Activated T-cell treated with anti-CD3 and anti-CD28 coated beads, Interleukin-2, amount 50 U/mL, for 4 hours (primary cell): ENCODE measurements around the gene CCNE1. TPM values are rescaled to one million over a fixed set of nuclear protein-coding genes. Genes with fewer than 3 reads are reported as not detected.

Source experiments
- ATAC-seq, 2 donors: fragments of 200-7000 bp; cut with Tn5 transposase; one replicate each; pipeline ENCODE4 v1.10.0; 2021
- DNase-seq: peaks from one replicate; pipeline ENCODE4 v3.0.0-alpha.2; 2020
- H3K27me3 Mint-ChIP-seq: one replicate; pipeline ENCODE4 v1.8.0; 2021; ENCODE audit warnings: low read depth, mixed read lengths
- H3K36me3 Mint-ChIP-seq: one replicate; pipeline ENCODE4 v1.8.0; 2022; ENCODE audit warnings: mixed read lengths; ENCODE audit not compliant: insufficient read depth
- H3K4me1 Mint-ChIP-seq: one replicate; pipeline ENCODE4 v1.8.0; 2021; ENCODE audit warnings: low read depth, mixed read lengths
- H3K4me3 Mint-ChIP-seq: one replicate; pipeline ENCODE4 v1.8.0; 2021; ENCODE audit warnings: mild to moderate bottlenecking, moderate library complexity, mixed read lengths
- H3K9me3 Mint-ChIP-seq: one replicate; pipeline ENCODE4 v1.8.0; 2021; ENCODE audit warnings: mixed read lengths
- total RNA-seq, 3 donors: library from RNA; stranded (reverse); gene quantifications; one replicate each; pipeline ENCODE4 v1.2.1, GENCODE V29; 2021

The CCNE1 gene
- total RNA-seq = 10 to 100 TPM; 17.4 to 30.2 (median 26.7) TPM

DNA sequence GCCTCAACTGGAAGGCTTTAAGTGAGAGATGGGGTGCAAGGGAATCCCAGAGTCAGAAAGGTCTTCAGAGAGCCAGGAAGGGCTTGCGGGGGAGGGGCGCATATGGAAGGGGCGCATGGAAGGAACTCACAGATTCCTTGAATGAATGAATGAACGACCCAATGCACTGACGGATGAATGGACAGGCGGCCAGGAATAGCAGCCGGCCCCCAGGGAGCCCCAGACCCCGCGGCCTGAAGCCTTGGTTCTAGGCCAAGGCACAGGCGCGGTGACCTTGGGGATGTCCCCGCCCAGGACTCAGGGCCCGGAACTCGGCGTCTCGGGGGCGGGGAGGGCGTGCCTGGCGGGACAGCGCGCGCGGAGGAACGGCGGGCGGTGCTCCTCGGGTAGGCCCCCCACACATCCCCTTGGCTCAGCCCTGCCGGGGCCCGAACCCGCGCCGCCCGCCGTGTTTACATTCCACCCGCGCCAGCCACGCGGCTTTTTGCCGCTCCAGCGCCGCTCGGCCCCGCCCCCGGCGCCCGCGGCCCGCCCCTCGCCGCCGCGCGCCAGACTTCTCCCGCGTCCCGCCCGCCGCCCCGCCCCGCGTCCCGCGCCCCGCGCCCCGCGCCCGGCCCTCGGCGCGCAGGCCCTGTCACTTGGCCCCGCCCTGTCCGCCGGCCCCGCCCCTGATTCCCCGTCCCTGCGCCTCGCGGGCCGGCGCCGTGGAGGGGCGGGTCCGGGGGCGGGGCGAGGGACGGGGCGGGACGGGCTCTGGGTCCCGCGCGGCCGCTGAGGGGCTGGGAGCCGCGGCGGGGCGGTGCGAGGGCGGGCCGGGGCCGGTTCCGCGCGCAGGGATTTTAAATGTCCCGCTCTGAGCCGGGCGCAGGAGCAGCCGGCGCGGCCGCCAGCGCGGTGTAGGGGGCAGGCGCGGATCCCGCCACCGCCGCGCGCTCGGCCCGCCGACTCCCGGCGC, at the start of gene CCNE1:
Gene CCNE1 (plus strand): TSS at position 867 of the 955 bp plus-strand sequence. CDS start 565 bp downstream, outside the sequence.
- H3K4me3 Mint-ChIP-seq = peak within 1 kb of the TSS; percentile 88
- no peaks in the 10 kb centered on the region for H3K27me3 Mint-ChIP-seq
- H3K9me3 Mint-ChIP-seq = no peaks in the 10 kb centered on the region
- ATAC-seq = peak; percentile 94 to 95
- peak; percentile 95 for DNase-seq
- peaks cover 7% of the 10 kb centered on the region for H3K4me1 Mint-ChIP-seq
- no peaks in the 10 kb centered on the region for H3K36me3 Mint-ChIP-seq

DNA sequence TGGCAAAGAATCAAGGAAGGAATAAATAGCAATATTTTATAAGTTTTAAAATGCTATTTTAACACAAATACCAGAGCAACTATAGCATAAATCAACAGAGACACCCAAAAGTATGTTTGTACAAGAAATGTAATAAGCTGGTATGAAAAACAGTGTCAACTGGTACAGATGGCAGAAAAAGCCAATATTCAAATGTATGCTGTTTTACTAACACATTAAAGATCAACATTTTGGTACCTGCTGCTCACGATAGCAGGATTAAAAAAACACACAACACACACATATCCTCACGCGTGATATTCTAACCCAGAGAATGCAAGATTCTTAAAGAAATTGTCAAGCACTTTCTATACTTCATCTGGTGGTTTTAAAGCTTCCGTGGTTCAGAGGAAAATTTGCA, 48.6 kb upstream of the CCNE1 start:
- ATAC-seq = no peak
- no peak for DNase-seq
- no peak overlapping the region for H3K4me3 Mint-ChIP-seq
- no peaks in the 10 kb centered on the region for H3K36me3 Mint-ChIP-seq
- H3K27me3 Mint-ChIP-seq = peaks cover 2% of the 10 kb centered on the region
- H3K9me3 Mint-ChIP-seq = no peaks in the 10 kb centered on the region
- H3K4me1 Mint-ChIP-seq = no peaks in the 10 kb centered on the region

DNA sequence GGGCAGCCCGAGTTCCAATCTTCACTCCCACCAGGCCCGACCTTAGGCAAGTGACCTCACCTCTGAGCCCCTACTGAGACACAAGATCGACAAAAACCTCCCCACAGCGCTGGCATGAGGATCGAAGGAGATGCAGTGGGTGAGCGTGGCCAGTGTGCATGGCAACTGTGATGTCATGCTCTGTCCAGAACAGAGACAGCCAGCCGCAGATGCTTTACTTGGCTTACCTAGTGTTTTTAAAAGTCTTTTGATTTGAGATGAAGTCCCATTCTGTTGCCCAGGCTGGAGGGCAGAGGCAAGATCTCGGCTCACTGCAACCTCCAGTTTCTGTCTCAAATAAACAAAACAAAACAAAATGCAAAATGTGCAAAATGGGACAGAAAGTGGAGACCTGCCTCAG, 47.4 kb upstream of the CCNE1 start:
- Mint-ChIP-seq H3K36me3 (no peaks in the 10 kb centered on the region), H3K4me3 (no peak overlapping the region), H3K27me3 (peaks cover 2% of the 10 kb centered on the region), H3K4me1 (no peaks in the 10 kb centered on the region), H3K9me3 (no peaks in the 10 kb centered on the region)
- ATAC-seq = no peak
- no peak for DNase-seq

DNA sequence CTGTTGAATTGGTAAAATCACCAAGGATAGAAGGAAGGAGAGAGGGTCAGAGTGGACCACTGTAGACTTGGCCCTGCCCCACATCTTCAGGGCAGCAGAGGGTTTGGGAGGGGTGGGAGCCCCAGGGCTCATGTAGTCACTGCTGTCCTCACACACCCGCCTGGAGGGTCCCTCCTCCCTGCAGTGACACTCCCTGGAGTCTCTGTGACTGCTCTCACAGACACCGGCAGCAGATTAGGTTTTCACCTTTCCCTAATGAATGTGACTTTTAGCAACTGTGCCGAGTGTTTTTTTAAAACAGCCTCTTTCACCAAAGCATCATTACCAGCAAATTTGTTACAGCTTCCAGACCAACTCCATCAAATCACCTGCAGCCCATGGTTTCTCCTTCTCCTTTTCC, 45.7 kb upstream of the CCNE1 start:
- Mint-ChIP-seq H3K4me1 (no peaks in the 10 kb centered on the region), H3K4me3 (no peak overlapping the region), H3K36me3 (no peaks in the 10 kb centered on the region), H3K9me3 (no peaks in the 10 kb centered on the region), H3K27me3 (peaks cover 2% of the 10 kb centered on the region)
- ATAC-seq (no peak), DNase-seq (no peak)

DNA sequence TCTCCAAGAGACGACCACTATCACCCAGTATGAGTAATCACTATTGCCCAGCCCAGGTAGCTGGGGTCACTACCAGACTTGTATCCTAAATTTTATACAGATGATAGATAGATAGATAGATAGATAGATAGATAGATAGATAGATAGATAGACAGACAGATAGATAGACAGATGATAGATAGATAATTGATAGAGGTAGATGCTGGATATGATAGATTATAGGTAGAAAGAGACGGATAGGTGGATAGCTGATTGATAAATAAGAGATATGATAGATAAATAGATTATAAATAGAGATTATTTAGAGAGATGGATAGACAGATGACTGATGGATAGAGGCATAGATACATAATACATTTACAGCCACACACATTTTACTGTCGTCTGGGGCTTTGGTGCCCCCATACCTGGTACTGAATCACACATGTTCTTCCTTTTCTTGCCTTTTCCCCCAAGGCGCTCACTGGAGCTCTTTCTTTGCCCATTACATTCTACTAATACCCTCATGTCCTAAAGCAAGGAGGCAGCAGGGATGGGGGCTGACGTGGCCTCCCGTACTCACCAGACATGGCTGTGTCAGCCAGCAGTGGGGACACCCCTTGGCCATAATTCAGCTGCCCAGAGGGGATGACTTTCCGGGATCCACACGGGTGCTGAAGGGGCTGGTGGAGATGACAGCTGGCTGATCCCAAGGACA, 44.6 kb upstream of the CCNE1 start:
- no peaks in the 10 kb centered on the region for H3K27me3 Mint-ChIP-seq
- no peak overlapping the region for H3K4me3 Mint-ChIP-seq
- no peaks in the 10 kb centered on the region for H3K36me3 Mint-ChIP-seq
- no peak for DNase-seq
- H3K9me3 Mint-ChIP-seq = no peaks in the 10 kb centered on the region
- no peak for ATAC-seq
- no peaks in the 10 kb centered on the region for H3K4me1 Mint-ChIP-seq

DNA sequence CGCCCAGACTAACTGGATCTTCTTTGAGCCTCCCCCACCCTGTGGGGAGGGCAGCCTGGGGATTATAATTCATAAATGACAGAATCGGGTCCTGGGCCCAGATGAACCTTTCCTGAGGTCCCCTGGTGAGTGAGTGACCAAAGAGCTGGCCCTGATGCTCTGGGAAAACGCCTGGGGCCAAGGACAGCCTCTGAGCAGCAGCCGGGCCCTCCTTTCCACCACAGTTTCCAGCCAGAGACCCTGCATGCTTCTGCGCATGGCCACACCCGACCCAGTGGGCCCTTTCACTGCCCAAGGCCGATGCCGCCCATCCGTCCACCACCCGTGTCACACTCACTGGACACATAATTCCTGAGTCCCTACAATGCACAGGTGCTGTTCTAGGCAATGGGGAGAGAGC, 43.6 kb upstream of the CCNE1 start:
- no peaks in the 10 kb centered on the region for H3K27me3 Mint-ChIP-seq
- ATAC-seq (no peak), DNase-seq (no peak)
- H3K4me3 Mint-ChIP-seq = no peak overlapping the region
- no peaks in the 10 kb centered on the region for H3K4me1 Mint-ChIP-seq
- no peaks in the 10 kb centered on the region for H3K9me3 Mint-ChIP-seq
- no peaks in the 10 kb centered on the region for H3K36me3 Mint-ChIP-seq

DNA sequence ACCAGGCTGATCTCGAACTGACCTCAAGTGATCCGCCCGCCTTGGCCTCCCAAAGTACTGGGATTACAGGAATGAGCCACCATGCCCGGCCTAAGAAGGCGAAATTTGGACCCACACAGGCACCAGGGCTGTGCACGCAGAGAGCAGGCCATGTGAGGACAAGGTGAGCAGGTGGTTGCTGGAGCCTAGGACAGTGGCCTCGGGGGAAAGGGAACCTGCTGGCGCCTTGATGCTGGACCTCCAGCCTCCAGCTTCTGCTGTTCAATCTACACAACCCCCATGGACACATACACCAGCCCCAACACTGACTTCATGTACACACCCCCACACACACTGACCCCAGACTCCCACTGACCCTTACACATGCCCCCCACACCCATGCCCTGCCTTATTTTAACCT, 41.8 kb upstream of the CCNE1 start:
- H3K4me3 Mint-ChIP-seq = no peak overlapping the region
- H3K9me3 Mint-ChIP-seq = no peaks in the 10 kb centered on the region
- no peak for DNase-seq
- H3K36me3 Mint-ChIP-seq = no peaks in the 10 kb centered on the region
- no peak for ATAC-seq
- no peaks in the 10 kb centered on the region for H3K4me1 Mint-ChIP-seq
- no peaks in the 10 kb centered on the region for H3K27me3 Mint-ChIP-seq

DNA sequence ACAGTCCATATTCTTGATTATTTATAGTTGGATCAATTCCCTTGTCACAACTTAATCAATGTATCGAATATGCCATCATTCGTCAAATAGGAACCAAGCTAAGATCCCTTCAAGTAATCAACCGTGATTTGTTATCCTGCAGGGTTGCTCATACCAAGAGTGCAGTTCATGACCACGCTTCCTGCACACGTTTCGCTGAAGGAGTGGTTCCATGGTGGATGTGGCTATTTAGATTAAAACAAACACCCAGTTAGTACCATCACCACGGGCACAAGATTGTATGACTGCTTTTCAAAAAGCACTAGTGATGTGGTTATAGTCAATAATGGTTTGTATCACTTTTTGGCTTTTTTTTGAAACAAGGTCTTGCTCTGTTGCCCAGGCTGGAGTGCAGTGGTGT, 41.1 kb upstream of the CCNE1 start:
- no peak for ATAC-seq
- no peaks in the 10 kb centered on the region for H3K27me3 Mint-ChIP-seq

DNA sequence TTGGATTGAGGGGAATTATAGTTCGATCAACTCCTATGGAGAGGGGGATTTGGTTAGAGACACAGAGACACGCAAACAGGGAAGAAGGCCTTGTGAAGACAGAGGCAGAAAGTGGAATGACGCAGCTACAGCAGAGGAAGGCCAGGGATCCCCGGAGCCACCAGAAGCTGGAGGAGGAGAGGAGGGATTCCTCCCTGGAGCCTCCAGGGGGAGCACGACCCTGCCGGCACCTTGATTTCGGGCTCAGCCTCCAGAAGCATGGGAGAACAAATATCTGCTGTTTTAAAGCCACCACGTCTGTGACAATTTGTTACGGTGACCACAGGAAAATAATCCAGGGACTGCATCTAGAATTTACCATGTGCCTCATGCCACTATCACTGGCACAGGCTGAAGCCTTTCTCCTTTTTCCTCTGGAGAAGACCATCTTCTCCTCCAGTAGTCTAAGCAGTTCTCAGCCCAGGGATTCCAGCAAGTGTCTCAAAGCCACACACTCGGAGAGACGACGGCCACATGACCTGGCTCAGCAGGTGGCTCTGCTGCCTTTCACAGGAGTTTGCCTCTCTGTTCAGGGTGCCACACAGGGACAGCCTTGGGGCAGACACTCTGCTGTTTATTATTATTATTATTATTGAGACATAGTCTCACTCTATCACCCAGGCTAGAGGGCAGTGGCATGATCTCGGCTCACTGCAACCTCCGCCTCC, 39.9 kb upstream of the CCNE1 start:
- H3K36me3 Mint-ChIP-seq = no peaks in the 10 kb centered on the region
- no peaks in the 10 kb centered on the region for H3K27me3 Mint-ChIP-seq
- DNase-seq = peak; percentile 15
- no peaks in the 10 kb centered on the region for H3K4me1 Mint-ChIP-seq
- no peak overlapping the region for H3K4me3 Mint-ChIP-seq
- H3K9me3 Mint-ChIP-seq = no peaks in the 10 kb centered on the region
- peak; percentile 28 to 49 for ATAC-seq

More for the DNA sequence above, 41.1 kb upstream of the CCNE1 start:
- H3K36me3 Mint-ChIP-seq = no peaks in the 10 kb centered on the region
- no peak overlapping the region for H3K4me3 Mint-ChIP-seq
- DNase-seq = no peak
- no peaks in the 10 kb centered on the region for H3K4me1 Mint-ChIP-seq
- no peaks in the 10 kb centered on the region for H3K9me3 Mint-ChIP-seq

DNA sequence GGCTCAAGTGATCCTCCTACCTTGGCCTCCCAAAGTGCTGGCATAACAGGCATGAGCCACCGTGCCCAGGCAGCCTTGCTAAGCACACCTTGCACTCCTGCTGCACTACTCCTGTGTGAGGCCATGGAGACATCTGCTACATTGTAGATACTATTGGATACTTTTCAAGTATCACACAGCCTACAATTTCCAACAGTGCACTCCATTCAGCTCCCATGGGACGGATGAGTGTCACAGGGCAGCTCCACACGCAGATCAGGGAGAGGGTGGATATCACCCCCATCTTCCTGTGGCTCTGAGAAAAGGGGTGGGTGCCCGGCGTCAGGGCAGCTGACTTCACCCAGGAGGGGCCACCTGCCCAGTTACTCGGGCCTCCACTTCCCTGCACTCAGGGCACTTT, 39.1 kb upstream of the CCNE1 start:
- Mint-ChIP-seq H3K27me3 (no peaks in the 10 kb centered on the region), H3K9me3 (no peaks in the 10 kb centered on the region)
- no peak for ATAC-seq

DNA sequence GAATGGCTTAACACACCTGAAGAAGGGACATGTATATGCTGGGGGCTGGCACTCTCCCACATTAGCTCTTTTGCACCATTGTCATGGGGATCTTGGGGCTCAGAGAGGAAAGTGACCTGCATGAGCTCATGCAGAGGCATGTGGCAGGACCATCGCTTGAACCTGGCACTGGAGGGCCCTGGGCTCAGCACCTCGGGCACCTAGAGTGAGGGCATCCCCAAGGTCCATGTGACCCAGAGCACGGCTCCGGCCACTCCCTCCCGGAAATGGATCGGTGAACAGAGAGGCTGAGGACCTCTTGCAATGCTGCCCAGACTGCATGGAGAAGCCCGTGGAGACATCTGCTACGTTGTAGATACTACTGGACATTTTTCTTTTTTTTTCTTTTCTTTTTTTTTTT, 38.6 kb upstream of the CCNE1 start:
- Mint-ChIP-seq H3K9me3 (no peaks in the 10 kb centered on the region), H3K4me3 (no peak overlapping the region), H3K36me3 (no peaks in the 10 kb centered on the region)

More for the DNA sequence above, 39.1 kb upstream of the CCNE1 start:
- no peaks in the 10 kb centered on the region for H3K36me3 Mint-ChIP-seq
- DNase-seq = no peak
- no peak overlapping the region for H3K4me3 Mint-ChIP-seq
- H3K4me1 Mint-ChIP-seq = no peaks in the 10 kb centered on the region

DNA sequence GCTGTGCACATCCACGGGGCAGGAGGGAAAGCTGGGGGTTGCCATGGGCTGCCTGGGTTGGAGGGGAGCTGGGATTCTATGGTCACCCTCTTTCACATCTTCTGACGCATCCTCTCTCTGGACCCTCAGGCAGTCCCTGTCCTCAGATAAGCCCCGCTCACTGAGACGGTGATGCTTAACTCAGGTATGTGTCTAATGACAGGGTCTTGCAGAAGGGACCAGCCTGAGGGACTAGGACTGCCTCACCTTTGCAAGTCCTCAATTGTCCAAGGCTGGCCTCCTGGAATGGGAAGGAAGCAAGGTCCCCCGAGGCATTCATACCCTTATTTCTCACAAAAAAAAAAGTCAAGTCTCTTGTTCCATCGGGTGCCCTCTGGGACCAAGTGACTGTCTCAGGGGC, 37.7 kb upstream of the CCNE1 start:
- no peak overlapping the region for H3K4me3 Mint-ChIP-seq
- H3K27me3 Mint-ChIP-seq = no peaks in the 10 kb centered on the region
- ATAC-seq = no peak
- H3K36me3 Mint-ChIP-seq = no peaks in the 10 kb centered on the region
- H3K9me3 Mint-ChIP-seq = no peaks in the 10 kb centered on the region
- DNase-seq = no peak
- no peaks in the 10 kb centered on the region for H3K4me1 Mint-ChIP-seq

More for the DNA sequence above, 38.6 kb upstream of the CCNE1 start:
- no peak for ATAC-seq
- Mint-ChIP-seq H3K27me3 (no peaks in the 10 kb centered on the region), H3K4me1 (no peaks in the 10 kb centered on the region)
- no peak for DNase-seq

DNA sequence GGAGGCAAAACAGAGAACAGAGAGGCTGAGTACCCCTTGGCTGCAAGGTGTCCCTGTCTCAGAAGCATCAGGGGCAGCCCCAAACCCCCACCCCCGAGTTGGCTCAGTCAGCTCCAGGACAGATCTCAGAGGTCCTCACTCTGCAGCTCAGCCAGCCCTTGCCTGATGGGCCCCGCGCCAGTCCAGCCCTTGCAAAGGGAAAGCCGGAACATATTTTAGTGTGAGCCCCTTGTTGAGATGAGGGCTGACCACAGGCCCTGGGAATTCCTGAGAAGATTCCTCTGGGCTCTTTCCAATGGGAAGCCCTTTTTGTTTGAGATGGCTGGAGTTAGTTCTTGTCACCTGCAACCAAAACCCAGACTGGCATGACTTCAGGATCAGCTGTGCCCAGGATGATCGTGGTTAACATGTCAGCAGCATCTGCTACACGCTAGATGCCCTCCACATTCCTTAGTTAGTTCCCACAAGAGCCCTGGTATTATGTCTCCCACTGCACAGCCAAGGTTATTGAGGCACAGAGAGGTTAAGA, 33.9 kb upstream of the CCNE1 start:
- Mint-ChIP-seq H3K27me3 (no peaks in the 10 kb centered on the region), H3K9me3 (no peaks in the 10 kb centered on the region), H3K4me1 (no peaks in the 10 kb centered on the region)

DNA sequence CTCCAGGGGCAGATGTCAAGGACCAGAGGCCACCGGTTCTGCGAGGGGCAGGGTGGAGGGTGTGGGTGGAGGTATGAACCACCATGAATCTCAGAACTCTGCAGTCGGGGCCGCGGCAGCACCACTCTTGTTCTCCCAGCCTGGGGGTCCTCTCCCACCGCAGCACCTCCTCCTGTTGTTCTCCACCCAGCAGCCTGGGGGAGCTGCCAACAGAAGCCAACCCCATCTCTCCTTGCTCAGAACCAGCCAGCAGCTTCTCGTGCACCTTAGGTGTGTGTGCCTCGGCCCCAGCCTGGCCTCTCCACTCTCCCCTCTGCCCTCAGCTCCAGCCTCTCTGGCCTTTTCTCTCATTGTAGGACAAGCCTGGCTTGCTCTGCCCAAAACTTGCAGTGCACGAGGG, 31.9 kb upstream of the CCNE1 start:
- ATAC-seq (no peak), DNase-seq (no peak)
- Mint-ChIP-seq H3K9me3 (no peaks in the 10 kb centered on the region), H3K36me3 (no peaks in the 10 kb centered on the region), H3K27me3 (no peaks in the 10 kb centered on the region), H3K4me3 (no peak overlapping the region), H3K4me1 (no peaks in the 10 kb centered on the region)

More for the DNA sequence above, 33.9 kb upstream of the CCNE1 start:
- ATAC-seq = no peak
- no peak for DNase-seq
- Mint-ChIP-seq H3K4me3 (no peak overlapping the region), H3K36me3 (no peaks in the 10 kb centered on the region)
